A549 (cell line): ENCODE results near the gene RGP1. TPM values are rescaled to one million over a fixed set of nuclear protein-coding genes. Genes with fewer than 3 reads are reported as not detected.

Experiments
- ATAC-seq, 2 experiments: fragments of 200-7000 bp in 1 of 2; fragments of >200 bp in 1 of 2; cut with Nextera tagmentation in 1 of 2; cut with Tn5 transposase in 1 of 2; 3 replicates each; pipeline versions ENCODE4 v1.8.0 to v1.9.1; 2018 to 2020; ENCODE audit warnings: mild to moderate bottlenecking in 1 of 2, moderate library complexity in 1 of 2
- CTCF ChIA-PET: fragments of 300-600 bp; sonication (Branson Sonifier 250); formaldehyde crosslinking; extraction: SDS; loops from one replicate; lab custom pipeline; 2021; ENCODE audit warnings: antibody characterized with exemption, inconsistent platforms; lab: Yijun Ruan, JAX
- POLR2A ChIA-PET: fragments of 350-600 bp; formaldehyde crosslinking; extraction: SDS; loops from one replicate; lab custom pipeline; 2021; ENCODE audit warnings: antibody characterized with exemption, inconsistent platforms; lab: Yijun Ruan, JAX
- DNase-seq, 2 experiments: peaks; one replicate each; pipeline versions ENCODE4 v3.0.0 to v3.0.0-alpha.2; 2011 to 2016; ENCODE audit warnings: low read depth in 1 of 2, low spot score in 1 of 2
- FAIRE-seq: peaks from 2 replicates; lab custom pipeline; 2011; peaks lifted over from hg19 to GRCh38; lab: Jason Lieb, UNC
- H3K27ac ChIP-seq, 2 experiments: fragments of >200 bp; sonication (Bioruptor Twin); formaldehyde crosslinking; 3 replicates each; pipeline ENCODE4 v1.5.1; 2016 to 2017
- H3K4me1 ChIP-seq: fragments of >200 bp; sonication (Bioruptor Twin); formaldehyde crosslinking; 3 replicates; pipeline ENCODE4 v1.6.1; 2016
- H3K4me2 ChIP-seq: fragments of >200 bp; sonication (Bioruptor Twin); formaldehyde crosslinking; 3 replicates; pipeline ENCODE4 v1.6.1; 2016
- H3K4me3 ChIP-seq: fragments of >200 bp; sonication (Bioruptor Twin); formaldehyde crosslinking; 3 replicates; pipeline ENCODE4 v1.5.1; 2016
- H3K9me3 ChIP-seq: fragments of >200 bp; sonication (Bioruptor Twin); formaldehyde crosslinking; 3 replicates; pipeline ENCODE4 v1.6.1; 2016
- CBX2 ChIP-seq: fragments of 200-600 bp; sonication (generic); IDR thresholded peaks from 2 replicates; pipeline ENCODE4 v1.6.1; 2016; ENCODE audit warnings: low read depth, mild to moderate bottlenecking, borderline replicate concordance
- E2F6 ChIP-seq: IDR thresholded peaks from 2 replicates; pipeline ENCODE4 v1.6.1; 2012; ENCODE audit warnings: low read depth, borderline replicate concordance
- EHMT2 ChIP-seq: fragments of 200-600 bp; sonication (generic); IDR thresholded peaks from 2 replicates; pipeline ENCODE4 v1.6.1; 2016; ENCODE audit warnings: antibody characterized with exemption, low read depth, mild to moderate bottlenecking, moderate library complexity
- EP300 ChIP-seq, 2 experiments: fragments of >200 bp; sonication (Bioruptor Twin); formaldehyde crosslinking; IDR thresholded peaks; 2 replicates in 1 of 2; 3 replicates in 1 of 2; pipeline ENCODE4 v1.6.1; 2016 to 2017
- FOXS1 ChIP-seq: fragments of 250-450 bp; sonication (Bioruptor Pico); IDR thresholded peaks from 2 replicates; pipeline ENCODE4 v1.5.0; 2020; ENCODE audit warnings: mild to moderate bottlenecking, moderate library complexity
- GATA3 ChIP-seq: IDR thresholded peaks from 2 replicates; pipeline ENCODE4 v1.6.1; 2012; ENCODE audit warnings: borderline replicate concordance
- JUNB ChIP-seq: fragments of >200 bp; sonication (Bioruptor Twin); formaldehyde crosslinking; IDR thresholded peaks from 2 replicates; pipeline ENCODE4 v1.6.1; 2016
- KDM1A ChIP-seq: fragments of 200-600 bp; sonication (generic); IDR thresholded peaks from 2 replicates; pipeline ENCODE4 v1.6.1; 2016; ENCODE audit warnings: low read depth, mild to moderate bottlenecking
- MAX ChIP-seq: IDR thresholded peaks from 2 replicates; pipeline ENCODE4 v1.6.1; 2012
- PBX3 ChIP-seq: IDR thresholded peaks from 2 replicates; pipeline ENCODE4 v1.6.1; 2012
- RARB ChIP-seq: fragments of 250-450 bp; sonication (Bioruptor Pico); IDR thresholded peaks from 2 replicates; pipeline ENCODE4 v1.8.0; 2021; ENCODE audit warnings: mild to moderate bottlenecking, moderate library complexity
- RCOR1 ChIP-seq: fragments of 150-350 bp; IDR thresholded peaks from 2 replicates; pipeline ENCODE4 v1.6.1; 2014; ENCODE audit warnings: antibody characterized with exemption, low read length, low read depth
- SREBF2 ChIP-seq: fragments of 450-650 bp; IDR thresholded peaks from 2 replicates; pipeline ENCODE4 v1.6.1; 2014; ENCODE audit warnings: mild to moderate bottlenecking, moderate library complexity
- TFCP2L1 ChIP-seq: fragments of 250-450 bp; sonication (Bioruptor Pico); IDR thresholded peaks from 2 replicates; pipeline ENCODE4 v1.5.0; 2021; ENCODE audit warnings: mild to moderate bottlenecking
- TP53 ChIP-seq: fragments of 250-450 bp; sonication (Bioruptor Pico); IDR thresholded peaks from 2 replicates; pipeline ENCODE4 v1.5.0; 2021; ENCODE audit warnings: mild to moderate bottlenecking, moderate library complexity
- ZC3H11A ChIP-seq: fragments of 450-650 bp; IDR thresholded peaks from 2 replicates; pipeline ENCODE4 v1.6.1; 2014; ENCODE audit warnings: antibody characterized with exemption, mild to moderate bottlenecking
- WGBS: methylation state at CpG from one replicate; pipeline ENCODE4 v1.1.6; 2017; ENCODE audit errors: missing lambda C conversion rate; 5-methylcytosine and 5-hydroxymethylcytosine counted together
- polyA plus RNA-seq, 4 experiments: library from polyadenylated mRNA; depleted of rRNA in 3 of 4; stranded (reverse); fragments of >200 nt; fragmentation: RNase III in 1 of 4; extraction: RNeasy Plus Mini Kit Qiagen cat#74134 plus additional on column Dnase treatment in 1 of 4; gene quantifications; 2 replicates in 3 of 4; 3 replicates in 1 of 4; pipeline ENCODE4 v1.2.3, GENCODE V29; 2011 to 2017
- TF ChIP-seq, protein P1 (sequence below): fragments of >200 bp; sonication (Bioruptor Twin); formaldehyde crosslinking; IDR thresholded peaks from 3 replicates; pipeline ENCODE4 v1.6.1; 2016
- TF ChIP-seq, protein P2 (sequence below): fragments of 150-350 bp; IDR thresholded peaks from 2 replicates; pipeline ENCODE4 v1.6.1; 2014; ENCODE audit warnings: low read depth, mild to moderate bottlenecking, low read length

Gene RGP1
- polyA plus RNA-seq, 2 of the 4 experiments (the other 2 are of a cell fraction): 16.1 to 16.6 TPM

- TF ChIP-seq TFCP2L1: 0 out of 2 replicates have a peak, but pooled peaks have one; percentile 25
- no peak for TF ChIP-seq GATA3
- Histone ChIP-seq H3K9me3 (no peaks in the 10 kb centered on the region), H3K4me1 (peaks cover 30% of the 10 kb centered on the region), H3K27ac (peak overlapping the region; percentile 84 to 99), H3K4me2 (peak overlapping the region; percentile 94), H3K4me3 (peak overlapping the region; percentile 69)
- no peak for DNase-seq
- ChIA-PET CTCF (interaction anchor here (0.8 to 13.6 kb wide), 11 partner anchors 7 to 137 kb away, joined by 3 to 116 read pairs (median 10); partner anchors contain the start of genes CREB3, MSMP and TLN1), POLR2A (interaction anchor here (0.6 to 4.8 kb wide), 13 partner anchors 8 to 669 kb away, joined by 3 to 41 read pairs (median 5); partner anchors contain the start of genes ARHGEF39, CCDC107, CREB3 and FANCG)
- WGBS: 3% methylated on average over 23 of the region's 24 CpGs
- no peak for FAIRE-seq
- ATAC-seq: peak; percentile 1 to 4; a peak in 3 of 6 replicates
These were observed 737 bp upstream of the RGP1 start for GRCh38 chr9:35748242-35748857.

DNA sequence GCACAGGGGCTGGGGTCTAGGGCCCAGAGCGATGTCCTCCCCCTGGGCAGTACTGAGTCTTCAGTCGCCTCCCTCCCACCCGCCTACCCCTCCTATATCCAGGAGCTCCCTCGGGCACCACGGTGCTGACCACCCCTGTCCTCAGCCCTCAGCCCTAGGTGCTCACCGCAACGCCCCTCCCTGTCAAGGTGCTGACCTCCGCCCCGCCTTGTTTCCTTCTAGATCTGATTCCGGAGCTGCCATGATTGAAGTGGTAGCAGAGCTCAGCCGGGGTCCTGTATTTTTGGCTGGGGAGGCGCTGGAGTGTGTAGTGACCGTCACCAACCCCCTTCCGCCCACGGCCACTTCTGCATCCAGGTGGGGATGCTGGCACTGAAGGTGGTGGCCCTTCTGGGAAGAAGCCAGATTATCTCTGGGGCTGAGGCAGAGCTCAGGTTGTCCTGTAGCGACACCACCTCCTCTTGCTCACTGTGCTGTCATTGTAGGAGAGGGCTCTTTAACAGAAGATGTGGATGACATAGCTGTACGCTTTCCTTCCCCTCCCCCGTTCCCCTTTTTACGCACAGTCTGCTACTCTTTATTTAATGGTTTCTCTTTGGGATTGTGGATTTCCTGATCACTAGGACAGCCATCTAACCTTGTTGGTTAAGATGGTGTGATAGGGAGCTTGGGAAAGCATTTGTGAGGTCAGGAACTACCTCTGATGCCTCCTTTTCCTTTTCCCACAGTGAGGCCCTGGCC is 598 bp downstream of the RGP1 start:
- H3K27ac ChIP-seq: peak overlapping the region; percentile 84 to 99
- H3K4me1 ChIP-seq: peaks cover 30% of the 10 kb centered on the region
- TF ChIP-seq, protein P1, sequence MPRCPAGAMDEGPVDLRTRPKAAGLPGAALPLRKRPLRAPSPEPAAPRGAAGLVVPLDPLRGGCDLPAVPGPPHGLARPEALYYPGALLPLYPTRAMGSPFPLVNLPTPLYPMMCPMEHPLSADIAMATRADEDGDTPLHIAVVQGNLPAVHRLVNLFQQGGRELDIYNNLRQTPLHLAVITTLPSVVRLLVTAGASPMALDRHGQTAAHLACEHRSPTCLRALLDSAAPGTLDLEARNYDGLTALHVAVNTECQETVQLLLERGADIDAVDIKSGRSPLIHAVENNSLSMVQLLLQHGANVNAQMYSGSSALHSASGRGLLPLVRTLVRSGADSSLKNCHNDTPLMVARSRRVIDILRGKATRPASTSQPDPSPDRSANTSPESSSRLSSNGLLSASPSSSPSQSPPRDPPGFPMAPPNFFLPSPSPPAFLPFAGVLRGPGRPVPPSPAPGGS: no peak
- TF ChIP-seq EP300 (IDR thresholded peaks at IDR 0.05): no peak
- TF ChIP-seq GATA3: no peak
- no peak for TF ChIP-seq PBX3
- no peak for TF ChIP-seq E2F6
- TF ChIP-seq JUNB: no peak
- no peak for TF ChIP-seq TP53 (CRISPR knock-in tag)
- no peak for TF ChIP-seq CBX2
- TF ChIP-seq KDM1A: no peak
- TF ChIP-seq MAX: no peak
- TF ChIP-seq RARB (CRISPR knock-in tag): no peak
- TF ChIP-seq, protein P2, sequence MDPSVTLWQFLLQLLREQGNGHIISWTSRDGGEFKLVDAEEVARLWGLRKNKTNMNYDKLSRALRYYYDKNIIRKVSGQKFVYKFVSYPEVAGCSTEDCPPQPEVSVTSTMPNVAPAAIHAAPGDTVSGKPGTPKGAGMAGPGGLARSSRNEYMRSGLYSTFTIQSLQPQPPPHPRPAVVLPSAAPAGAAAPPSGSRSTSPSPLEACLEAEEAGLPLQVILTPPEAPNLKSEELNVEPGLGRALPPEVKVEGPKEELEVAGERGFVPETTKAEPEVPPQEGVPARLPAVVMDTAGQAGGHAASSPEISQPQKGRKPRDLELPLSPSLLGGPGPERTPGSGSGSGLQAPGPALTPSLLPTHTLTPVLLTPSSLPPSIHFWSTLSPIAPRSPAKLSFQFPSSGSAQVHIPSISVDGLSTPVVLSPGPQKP: no peak
- no peak for TF ChIP-seq SREBF2
- TF ChIP-seq ZC3H11A: no peak
- TF ChIP-seq FOXS1 (CRISPR knock-in tag): no peak
- TF ChIP-seq EHMT2: no peak
- TF ChIP-seq RCOR1: no peak
- TF ChIP-seq, all 56 proteins: peak for 0
- WGBS: 18% methylated on average over 18 of the region's 19 CpGs
- Histone ChIP-seq H3K4me3 (peak overlapping the region; percentile 69), H3K4me2 (peak overlapping the region; percentile 67), H3K9me3 (no peaks in the 10 kb centered on the region)
- ChIA-PET CTCF (interaction anchor here (1.0 to 13.6 kb wide), 11 partner anchors 9 to 161 kb away, joined by 3 to 116 read pairs (median 7); partner anchors contain the start of genes CREB3 and TLN1), POLR2A (interaction anchor here (0.6 to 4.8 kb wide), 6 partner anchors 11 to 146 kb away, joined by 3 to 41 read pairs (median 6); partner anchors contain the start of genes CCDC107, CREB3, RMRP and TLN1)
- no peak for FAIRE-seq
- DNase-seq: peak in 1 of 2 experiments; percentile 33
- ATAC-seq: peak; percentile 57 to 68
